ENCODE measurements around the gene MARCHF11.

MARCHF11 gene, protein sequence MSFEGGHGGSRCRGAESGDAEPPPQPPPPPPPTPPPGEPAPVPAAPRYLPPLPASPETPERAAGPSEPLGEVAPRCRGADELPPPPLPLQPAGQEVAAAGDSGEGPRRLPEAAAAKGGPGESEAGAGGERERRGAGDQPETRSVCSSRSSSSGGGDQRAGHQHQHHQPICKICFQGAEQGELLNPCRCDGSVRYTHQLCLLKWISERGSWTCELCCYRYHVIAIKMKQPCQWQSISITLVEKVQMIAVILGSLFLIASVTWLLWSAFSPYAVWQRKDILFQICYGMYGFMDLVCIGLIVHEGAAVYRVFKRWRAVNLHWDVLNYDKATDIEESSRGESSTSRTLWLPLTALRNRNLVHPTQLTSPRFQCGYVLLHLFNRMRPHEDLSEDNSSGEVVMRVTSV

DNA sequence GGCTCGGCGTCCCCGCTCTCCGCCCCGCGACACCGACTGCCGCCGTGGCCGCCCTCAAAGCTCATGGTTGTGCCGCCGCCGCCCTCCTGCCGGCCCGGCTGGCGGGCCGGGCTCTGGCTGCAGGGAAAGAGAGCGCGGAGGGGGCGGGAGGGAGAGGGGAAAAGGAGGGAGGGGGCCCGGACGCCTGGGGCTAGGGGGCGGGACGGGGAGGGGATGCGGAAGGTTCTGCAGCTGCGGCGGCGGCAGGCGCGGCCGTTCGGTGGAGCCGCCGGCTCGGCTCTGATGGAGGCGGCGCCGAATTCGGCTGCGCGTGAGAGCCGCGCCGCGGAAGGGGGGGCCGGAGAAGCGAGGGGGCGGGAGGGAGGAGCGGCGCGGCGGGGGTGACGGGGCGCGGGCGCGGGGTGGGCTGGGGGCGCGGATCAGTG, at the start of gene MARCHF11:
MARCHF11 (minus strand) TSS at position 281 of the 425 bp plus-strand sequence; CDS start at position 65, 216 bp downstream.
- DNase-seq = peak; percentile 3

DNA sequence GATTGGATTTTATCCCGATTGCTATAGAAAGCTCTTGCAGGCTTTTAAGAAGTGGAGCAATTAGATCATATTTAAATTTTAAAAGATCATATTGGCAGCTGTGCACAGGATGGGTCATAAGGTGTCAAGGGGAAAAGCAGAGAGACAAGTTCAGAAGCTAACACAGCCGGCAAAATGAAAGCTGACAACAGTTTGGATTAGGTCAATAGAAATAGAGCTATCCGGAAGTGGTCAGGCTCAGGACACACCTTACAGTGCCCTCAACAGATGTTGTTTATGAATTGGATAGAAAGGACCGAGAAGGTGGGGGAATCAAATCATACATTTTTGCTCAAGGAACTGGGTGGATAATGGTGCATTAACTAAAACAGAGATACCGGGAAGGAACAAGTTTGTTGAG, 46.3 kb upstream of the MARCHF11 start:
- no peak for DNase-seq

DNA sequence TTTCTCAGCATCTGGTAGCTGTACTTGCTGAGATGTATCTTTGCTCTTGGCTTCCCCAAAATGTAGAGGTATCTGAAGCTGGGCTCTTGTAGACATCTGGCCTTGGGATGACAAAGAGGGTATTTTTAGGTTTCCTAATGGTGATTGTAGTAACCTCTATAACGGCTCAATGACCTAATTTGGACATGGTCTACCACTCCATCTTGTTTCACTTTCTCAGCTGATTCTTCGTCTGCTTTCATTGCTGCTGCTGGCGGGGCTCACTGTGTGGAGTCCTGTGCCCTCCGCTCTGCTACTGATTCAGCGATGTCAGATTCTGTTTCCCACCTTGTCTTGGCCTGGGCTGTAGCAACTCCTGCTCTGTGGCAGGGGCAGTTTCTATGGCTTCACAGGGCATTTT, 12.7 kb upstream of the MARCHF11 start:
- no peak for DNase-seq

DNA sequence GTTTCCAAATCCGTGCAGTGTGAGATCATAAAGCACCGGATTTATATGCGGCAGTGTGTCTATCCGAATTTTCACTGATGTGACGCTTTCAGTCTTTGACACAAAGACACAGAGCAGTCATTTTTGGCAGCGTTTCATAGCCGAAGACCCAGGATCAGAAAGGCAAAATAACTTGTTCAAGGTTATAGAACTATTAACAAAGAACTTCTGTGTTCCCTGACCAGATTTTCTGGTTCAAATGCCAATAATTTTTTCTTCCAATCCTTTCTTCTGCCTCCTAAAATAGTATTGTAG, 1.1 kb upstream of the MARCHF11 start:
- DNase-seq = no peak

DNA sequence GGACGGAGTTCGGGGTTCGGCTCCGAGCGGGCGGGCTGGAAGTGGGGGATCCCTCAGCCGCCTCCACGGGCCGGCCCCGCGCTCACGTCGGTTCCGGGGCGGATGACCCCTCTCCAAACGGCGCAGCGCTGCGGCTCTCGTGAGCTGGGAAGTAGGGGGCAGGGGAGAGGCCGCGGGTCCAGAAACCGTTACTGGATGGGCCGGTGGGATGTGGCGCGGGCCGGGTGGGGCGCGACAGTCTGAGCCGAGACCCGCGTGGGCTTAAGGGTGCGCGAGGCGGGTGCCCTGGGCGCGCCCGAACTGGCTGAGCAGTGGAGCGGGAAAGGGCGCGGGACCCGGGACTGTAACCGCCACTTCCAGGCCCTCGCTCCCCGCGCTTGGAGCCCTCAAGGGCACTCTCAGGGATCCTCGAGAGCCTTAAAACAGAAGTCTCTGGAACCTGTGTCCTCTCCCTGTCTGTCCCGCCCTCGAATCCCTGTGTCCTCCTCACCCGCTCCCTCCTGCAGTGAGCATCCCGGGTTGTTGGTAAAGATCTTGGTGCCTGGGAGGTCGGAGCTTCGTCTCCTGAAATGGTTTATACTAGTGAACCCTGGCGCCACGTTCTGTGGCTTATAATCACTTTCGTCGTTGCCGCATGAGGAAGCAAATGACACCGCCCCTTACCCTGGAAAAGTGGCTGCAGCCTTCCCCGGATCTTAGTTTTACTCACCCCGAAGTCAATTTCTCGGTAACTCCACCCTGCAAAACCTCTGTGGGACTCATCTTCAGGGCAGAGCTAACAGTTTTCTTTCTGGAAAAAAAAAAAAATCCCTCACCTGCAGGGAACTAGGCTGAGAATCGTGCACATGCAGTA, 571 bp upstream of the MARCHF11 start:
- no peak for DNase-seq

DNA sequence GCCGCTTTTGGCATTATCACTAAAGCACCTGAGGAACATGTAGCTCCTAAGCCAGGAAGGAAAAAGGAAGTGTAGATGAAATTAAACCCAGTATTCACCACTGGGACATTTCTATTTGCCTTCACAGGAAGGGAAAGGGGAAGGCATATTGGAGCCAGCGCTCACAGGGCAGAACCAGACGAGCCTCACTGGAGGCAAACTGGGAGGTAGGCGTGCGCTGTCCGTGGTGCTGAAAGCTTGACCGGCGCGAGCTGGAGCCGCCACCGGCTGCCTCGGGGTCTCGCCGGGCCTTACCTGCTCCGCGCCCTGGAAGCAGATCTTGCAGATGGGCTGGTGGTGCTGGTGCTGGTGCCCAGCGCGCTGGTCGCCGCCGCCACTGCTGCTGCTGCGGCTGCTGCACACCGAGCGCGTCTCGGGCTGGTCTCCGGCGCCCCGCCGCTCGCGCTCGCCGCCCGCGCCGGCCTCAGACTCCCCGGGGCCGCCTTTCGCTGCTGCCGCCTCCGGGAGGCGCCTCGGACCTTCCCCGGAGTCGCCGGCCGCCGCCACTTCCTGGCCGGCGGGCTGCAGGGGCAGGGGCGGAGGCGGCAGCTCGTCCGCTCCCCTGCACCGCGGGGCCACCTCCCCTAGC, 732 bp downstream of the MARCHF11 start:
- DNase-seq = peak; percentile 76

DNA sequence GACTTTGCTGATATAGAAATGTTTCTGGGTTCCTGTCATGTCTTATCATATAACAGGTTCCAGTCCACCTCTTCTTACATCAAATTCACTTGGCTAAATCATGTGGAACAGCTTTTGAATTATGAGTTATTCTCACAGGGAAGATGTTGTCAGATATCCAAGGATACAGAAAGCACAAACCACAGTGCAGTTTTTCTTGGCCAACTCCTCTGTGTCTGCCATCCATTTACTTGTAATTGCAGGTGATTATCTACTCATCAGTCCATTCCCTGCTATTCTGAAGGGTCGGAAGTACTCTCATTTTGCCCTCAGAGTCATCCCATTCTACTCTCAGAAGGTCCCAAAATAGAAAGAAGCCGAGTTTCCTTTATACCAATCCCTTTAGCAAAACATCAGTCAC, 10.0 kb downstream of the MARCHF11 start:
- no peak for DNase-seq

DNA sequence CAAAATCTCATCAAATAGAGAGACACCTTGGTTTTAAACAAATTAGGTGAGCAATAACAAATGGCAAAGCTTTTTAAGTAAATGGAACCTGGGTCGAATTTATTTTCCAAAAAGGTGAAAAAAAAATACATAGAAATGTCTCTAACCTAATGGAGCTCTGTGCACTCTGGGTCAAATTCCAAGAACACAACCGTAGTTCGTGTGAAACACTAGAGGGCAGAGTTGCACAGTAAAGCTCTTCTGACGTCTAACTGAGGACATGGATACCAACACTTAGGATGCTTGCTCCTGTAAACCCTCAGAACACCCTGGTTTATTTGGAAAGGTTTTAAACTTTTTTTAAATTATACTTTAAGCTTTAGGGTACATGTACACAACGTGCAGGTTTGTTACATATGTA, 18.9 kb downstream of the MARCHF11 start:
- DNase-seq = peak; percentile 74

DNA sequence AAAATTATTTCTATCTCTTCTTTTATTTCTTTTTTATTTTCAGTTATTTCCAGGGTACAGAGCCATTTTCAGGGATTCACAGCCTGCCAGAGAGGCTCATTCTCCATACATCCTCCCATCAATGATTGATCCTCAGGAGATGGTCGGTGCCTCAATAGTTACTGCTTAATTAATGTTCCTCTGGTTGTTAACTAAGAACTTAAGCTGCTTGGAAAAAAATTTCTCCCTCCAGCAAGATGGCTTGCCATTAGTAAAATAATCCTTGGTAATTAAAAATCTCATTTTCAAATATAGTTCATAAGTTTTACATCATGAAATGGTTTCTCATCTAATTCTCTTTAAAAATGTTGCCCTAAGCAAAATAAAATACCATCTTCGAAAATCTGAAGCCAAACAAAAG, 20.0 kb downstream of the MARCHF11 start:
- DNase-seq = no peak

DNA sequence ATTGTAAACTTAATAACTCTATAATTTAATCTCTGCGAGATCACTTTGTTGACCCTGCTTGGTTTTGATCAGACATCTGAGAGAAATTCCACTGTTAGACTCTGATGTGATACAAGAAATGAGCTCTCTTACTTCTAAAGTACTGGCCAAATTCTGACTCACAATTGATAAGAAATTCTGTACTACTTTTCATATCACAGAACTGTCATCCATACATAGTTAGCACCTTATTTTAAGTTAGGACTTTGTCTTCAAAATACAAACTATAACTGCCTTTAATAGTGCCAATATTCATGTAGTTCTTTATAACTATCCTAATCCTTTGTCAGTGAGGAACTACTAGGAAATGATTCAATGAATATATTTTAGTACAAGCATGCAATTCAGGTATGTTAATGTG, 23.4 kb downstream of the MARCHF11 start:
- DNase-seq = no peak

DNA sequence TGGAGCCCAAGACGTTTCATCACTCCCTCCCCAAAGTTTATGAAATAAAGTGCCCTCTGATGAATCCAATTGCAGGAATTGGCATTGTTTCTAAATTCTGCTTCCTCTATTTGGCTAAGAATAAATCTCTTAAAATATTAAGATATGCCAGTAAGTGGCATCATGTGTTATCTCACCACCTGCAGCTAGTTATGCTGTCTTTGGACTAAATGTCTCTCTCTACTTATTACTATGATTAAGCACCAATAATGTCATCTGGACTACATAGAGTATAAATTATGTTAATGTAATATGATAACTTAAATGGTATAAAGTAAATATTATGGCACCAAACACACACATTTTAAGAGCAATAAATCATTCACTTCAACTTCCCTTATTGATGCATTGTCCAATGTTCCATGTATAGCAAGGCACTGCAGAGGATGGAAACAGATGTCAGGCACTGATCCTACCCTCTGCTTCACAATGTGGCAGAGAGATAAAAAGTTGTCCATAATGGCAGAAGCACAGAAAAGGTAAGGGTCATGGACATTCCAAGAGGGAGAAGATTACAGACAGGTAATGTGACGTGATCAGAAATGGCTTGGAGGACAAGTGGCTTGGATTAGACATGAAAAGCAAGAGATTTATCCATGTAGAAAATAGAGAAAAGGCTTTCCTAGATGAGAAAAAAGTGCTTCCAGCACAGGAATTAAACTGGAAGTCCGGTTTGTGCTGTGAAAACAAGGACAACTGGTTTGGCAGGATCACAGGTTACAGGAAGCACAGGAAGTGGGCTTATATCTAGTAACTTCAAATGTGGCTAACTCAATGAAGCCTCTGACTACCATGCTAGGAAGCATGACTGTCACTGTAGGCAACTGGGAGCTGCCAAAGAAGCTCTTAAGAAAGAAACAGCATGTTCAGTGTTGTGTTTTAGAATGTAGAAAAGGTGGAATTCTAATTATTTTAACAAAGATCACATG, 26.7 kb downstream of the MARCHF11 start:
- DNase-seq = no peak

DNA sequence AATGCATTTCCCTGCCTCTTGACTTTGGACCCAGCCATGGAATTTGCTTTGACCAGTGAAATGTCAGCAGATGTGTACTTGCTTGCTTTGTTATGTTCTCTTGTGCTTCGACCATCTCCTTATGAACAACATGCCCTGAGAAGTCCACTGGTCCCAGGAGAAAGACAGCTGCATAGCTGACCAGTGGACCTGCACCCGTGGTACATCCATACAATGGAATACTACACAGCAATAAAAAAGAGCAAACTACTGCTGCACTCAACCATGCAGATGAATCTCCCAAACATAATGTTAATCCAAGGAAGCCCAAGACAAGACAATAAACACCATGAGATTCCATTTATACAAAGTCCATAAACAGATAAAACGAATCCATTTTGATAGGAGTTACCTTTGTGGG, 30.0 kb downstream of the MARCHF11 start:
- DNase-seq = no peak

DNA sequence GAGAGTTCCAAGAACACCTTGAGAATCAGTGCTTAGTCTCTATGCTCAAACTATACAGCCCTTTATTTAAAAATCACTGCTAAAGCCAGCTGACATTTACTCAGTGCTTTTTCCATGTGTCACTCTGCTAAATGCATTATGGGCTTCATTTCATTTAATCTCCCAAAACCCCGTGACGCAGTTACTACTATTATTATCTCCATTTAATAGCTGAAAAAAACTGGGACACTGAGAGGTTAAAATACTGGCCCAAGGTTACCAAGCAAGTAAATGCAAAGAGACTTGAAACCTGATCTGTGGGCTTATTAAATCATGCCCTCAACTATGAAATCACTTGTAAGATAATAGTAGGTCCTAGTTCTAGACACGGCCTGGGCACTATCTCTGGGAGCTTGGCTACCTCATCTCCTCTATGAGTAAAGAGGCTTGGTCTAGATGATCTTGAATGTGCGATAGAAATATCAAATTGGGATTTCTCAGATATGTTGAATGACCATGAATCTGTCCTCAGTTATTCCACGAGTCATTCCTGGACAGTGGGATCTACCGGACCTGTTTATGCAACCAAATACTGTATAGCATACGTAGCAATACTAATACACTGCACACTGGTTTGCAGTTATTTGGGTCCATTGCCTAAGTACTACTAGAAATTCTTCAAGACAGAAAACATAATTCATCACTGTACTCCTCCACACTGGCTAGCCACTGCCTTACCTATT, 32.3 kb downstream of the MARCHF11 start:
- DNase-seq = no peak

DNA sequence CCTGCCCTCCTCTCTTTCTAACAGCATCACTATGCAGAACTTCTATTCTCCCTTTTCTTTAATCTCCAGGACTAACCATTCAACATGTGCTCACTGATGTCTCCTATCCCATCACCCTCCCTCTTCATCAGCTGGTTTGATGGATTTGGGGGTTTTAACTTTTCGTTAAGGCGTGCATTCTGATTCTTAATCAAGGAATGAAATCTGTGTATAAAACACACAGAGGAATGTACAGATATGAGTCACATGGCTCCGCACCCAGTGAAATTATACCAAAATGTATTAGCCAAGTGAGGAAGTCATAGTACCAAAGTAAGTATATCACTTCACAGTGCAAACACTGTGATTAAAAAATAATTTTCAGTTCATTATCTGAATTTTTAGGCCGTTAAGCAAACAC, 35.2 kb downstream of the MARCHF11 start:
- no peak for DNase-seq

DNA sequence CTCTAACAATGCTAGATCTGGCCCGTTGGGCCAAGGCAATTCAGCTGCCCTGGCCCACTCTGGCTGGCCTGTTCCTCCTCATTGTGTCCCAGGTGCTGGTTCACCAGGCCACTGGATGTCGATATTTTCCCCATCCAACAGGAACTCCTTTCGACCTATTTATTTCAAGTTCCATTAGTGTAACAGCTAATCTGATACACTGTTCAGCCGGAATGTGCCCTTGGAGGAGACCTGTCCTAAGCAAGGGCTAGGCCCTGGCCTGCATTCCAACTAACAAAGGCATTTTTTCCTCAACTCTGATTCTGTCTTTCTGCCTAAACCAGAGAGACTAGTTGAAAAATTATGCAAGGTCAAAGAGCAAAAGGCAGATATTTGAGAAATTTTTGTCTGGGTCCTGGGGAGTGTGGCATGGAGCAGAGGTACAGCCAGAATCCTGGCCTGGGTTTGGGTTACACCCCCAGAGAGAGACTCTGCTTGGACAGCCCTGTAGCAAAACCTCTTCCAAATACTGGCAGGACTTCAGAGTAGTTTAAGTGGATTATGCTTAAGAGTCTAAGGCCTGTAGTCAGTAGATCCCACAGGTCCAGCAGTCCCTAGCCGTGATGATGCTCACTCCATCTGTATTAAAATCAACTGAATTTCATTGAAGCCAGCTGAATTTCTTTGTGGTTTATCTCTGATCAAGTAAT, 36.1 kb downstream of the MARCHF11 start:
- no peak for DNase-seq

DNA sequence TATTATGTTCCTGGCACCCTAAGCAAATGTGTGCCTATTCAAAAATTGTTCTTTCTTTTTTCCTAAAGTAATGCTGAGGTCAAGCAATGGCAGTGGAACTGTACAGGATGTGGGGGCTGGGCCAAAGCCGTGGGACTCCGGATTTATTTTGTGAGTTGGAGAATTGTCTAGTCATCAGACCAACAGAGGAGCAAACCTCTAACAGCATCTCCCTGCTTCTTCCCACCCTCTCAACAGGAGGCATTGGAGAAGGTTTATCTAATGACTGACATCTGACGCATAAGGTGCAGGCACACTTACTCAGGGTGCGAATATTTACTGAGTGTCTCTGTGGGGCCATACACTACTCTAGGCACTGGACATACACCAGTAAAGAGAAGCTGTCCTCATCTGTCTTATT, 38.6 kb downstream of the MARCHF11 start:
- no peak for DNase-seq

DNA sequence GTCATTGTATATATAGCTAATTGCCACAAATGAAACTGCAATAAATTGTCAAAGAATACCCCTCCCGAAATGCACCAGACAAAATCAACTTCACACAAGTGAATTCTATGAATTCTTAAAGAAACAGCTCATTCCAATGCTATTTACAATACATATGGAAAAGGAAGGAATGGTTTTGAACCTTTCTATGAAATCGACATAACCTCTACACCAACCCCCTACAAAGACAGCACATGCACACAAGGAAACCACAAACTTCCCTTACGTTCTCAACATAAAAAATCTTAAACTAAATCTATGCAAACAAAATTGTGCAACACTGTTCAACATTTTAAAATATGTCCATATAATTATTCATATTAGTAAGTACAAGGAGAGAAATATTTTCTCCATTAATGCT, 39.2 kb downstream of the MARCHF11 start:
- no peak for DNase-seq

DNA sequence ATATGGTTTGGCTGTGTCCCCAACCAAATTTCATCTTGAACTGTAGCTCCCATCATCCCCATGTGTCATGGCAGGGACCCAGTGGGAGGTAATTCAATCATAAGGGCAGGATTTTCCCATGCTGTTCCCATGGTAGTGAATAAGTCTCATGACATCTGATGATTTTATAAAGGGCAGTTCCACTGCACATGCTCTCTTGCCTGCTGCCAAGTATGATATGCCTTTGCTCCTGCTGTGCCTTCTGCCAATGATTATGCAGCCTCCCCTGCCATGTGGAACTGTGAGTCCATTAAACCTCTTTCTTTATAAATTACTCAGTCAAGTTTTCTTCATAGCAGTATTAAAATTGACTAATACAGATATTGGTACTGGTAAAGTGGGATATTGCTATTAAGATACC, 42.4 kb downstream of the MARCHF11 start:
- no peak for DNase-seq

DNA sequence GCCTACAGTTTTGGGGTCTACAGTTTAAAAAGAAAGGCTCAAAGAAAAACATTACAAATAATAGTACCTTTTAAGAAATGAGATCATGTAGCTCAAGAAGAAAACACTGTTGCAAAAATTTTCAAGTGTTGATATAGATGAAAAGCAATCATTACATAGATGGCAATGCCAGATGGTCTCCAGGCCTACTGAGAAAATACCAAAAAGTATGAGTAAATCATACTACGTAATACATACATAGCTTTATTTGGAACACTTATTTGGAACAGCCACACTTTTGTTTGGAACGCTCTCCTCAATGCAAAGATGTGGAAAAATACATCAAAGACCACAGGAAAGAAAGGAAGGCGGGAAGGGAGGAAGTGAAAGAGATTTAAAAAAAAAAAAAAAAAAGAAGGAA, 44.1 kb downstream of the MARCHF11 start:
- no peak for DNase-seq

DNA sequence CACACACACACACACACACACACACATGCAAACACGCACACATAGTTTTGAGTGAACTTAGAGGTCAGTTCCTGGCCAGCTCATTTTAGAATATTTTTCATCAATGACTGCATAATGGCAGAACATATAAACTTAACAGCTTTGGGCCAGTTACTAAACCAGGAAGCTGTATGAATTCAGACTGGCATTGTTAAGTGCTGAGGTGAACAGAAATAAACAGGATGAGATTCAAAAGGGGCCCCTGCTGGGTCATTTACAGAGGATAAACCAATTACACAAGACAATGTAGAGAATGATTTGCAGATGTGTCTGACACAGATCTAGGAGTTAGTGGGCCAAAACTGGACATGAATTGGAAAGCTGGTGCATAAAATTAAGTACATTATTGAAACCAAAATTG, 44.6 kb downstream of the MARCHF11 start:
- DNase-seq = no peak

DNA sequence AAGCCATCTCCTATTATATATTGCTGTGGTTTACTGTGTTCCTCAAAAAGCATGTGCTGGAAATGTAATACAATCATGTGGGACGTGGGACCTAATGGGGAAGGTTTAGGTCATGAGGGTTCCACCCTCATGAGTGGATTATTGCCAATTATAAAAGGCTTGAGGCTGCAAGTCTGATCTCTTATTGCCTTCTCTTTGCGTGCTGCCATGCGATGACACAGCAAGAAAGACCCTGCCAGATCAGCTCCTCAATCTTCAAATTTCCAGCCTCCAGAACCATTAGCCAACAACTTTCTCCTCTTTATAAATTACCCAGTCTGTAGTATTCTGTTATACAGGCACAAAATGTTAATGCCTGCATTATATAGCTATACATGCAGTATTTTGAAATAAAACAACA, 45.4 kb downstream of the MARCHF11 start:
- DNase-seq = no peak

All from hematopoietic multipotent progenitor cell treated with erythropoietin and hydrocortisone succinate and interleukin-3 and kit ligand, for 4 days (in vitro differentiated cells).